Activated CD8-positive, alpha-beta memory T cell treated with anti-CD3 and anti-CD28 coated beads, Interleukin-2, amount 50 U/mL, for 24 hours (primary cell): ENCODE measurements around the gene SIM1.

Source experiments
- DNase-seq: peaks from one replicate; pipeline ENCODE4 v3.0.0-alpha.2; 2020; ENCODE audit errors: extremely low read depth

SIM1 gene

GRCh38 chr6:100457311-100457990, 7.3 kb downstream of the SIM1 start:
- DNase-seq = no peak

DNA sequence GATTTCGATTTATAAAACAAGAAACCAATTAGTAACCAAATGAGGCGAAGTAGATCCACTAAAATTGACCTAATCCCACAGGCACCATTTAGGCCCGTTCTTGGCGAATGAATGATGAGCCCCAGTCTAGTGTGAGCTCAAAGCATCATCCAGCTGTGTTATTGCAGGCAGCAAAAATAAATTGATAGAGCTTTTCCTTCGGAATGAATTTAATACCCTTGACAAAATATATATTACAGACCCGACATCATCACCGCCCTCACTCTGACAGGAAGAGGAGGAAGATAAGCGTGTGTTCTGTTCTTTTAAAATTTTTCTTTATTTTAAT, 7.8 kb downstream of the SIM1 start:
- DNase-seq = no peak

GRCh38 chr6:100456141-100456907, 8.4 kb downstream of the SIM1 start:
- no peak for DNase-seq

GRCh38 chr6:100455230-100456124, 9.2 kb downstream of the SIM1 start:
- DNase-seq = no peak

DNA sequence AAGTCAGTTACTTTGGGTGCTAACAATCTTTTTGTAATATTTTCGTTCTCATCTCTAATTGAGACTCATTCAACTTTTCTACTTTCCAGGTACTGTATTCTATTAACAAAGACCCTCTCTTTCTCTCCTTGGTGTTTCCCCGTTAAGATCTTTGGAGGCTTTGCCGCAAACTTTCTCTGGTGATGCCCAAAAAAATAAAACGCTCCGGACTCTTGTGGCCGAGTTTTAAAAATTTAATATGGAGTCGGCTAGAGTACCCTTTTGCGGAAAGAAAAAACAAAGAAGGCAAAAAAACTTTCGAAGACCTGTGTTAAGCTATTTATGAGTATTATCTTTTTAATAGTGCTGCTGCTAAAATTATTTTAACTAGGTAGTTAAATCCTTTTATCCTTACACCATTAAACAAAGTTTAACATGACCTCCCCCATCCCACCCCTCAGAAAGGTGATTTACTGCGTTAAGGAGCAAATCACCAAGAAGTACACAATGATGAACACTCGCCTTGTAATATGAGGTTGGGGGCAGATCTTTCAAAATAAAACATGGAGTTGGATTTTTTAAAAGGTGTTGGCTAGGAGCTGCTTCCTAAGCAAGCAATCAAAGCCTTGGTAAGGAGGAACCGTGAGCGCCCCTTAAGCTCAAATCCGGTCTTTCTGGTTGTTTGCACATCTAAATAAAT, 10.0 kb downstream of the SIM1 start:
- DNase-seq = no peak

DNA sequence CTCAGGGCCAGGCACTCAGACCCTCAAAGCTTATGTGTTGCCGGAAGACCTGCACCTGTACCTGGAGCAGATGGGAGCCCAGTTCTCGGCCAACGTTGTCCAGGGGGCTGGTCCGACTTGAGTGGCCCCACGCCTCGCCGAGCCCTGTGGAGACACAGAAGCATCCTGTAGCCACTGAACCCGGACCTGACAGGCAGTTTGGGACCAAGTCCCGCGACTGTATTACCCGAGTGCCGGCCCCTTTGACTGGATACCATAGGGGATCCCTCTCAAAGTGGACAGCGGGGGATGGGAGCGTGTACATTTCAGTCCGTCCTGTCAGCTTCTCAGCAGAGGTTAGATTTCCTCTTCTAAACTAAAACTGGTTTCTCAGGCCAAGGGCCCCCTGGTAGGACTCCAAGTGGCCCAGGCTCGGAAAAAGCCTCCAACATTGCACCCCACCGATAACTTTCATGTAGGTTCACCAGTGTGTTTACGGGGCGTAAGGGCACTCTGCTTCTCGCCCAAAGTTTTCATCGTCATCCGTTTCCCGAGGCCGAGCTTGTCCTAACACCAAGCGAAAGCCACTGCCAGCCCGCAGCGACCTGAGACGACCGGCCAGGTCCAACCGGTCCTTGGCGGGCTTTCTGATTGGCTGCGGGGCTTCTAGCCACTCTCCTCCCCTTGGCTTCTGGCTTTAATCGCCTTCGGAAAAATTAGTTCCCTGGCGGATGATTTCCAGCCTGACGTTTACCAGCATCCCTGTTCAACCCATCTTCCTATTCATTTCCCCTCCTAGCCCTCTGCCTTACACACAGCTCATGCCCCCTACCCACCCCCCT, 10.8 kb downstream of the SIM1 start:
- no peak for DNase-seq

GRCh38 chr6:100452998-100453397, 11.7 kb downstream of the SIM1 start:
- DNase-seq = no peak

- no peak for DNase-seq
Observed at GRCh38 chr6:100451577-100451976, 13.1 kb downstream of the SIM1 start.

GRCh38 chr6:100449239-100449691, 15.5 kb downstream of the SIM1 start:
- no peak for DNase-seq

- DNase-seq = no peak
Observed at GRCh38 chr6:100447900-100448748, 16.6 kb downstream of the SIM1 start.

- DNase-seq = no peak
Observed at GRCh38 chr6:100447081-100447899, 17.4 kb downstream of the SIM1 start.

DNA sequence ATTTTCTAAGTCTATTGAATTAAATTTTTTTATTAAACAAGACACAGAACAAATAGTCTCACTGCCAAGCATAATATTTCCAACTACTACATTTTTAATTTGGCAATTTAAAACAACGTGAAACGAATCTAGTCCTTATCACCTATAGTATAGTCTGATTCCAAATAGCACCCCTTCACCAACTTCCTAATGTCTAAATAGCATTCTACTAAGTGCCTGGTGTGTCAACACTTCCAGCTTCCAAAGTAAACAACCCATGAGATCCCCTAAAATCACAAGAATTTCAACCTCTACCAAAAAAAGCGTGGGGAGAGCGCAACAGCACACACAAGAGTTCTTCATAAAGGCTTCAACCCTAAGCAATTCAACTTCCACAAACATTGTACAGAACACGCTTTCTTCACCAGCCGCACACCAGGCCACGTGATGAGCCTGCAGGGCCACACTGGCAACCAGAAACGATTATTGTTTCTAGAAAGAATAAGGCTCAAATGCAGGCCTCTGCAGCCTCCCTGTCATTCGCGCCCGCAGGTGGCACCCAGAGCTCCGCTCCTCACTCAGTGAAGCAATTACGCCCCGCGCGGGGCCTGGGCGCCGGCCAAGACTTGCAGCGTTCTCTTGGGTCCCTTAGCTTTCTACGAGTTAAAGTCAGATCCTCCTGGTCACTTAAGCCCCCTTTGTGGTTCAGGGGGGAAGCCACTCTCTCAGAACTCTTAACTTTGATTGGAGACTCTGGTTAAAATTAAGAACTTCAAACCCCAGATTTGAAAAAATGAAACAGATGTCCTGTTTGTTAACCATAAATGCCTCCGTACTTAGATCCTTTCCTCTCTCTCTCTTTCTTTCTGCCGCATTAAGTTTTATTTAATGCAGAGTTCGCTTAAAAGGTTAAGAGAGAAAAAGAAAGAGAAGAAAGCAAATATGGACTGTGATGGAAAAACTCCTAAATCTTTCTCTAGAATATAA, 18.3 kb downstream of the SIM1 start:
- no peak for DNase-seq

DNA sequence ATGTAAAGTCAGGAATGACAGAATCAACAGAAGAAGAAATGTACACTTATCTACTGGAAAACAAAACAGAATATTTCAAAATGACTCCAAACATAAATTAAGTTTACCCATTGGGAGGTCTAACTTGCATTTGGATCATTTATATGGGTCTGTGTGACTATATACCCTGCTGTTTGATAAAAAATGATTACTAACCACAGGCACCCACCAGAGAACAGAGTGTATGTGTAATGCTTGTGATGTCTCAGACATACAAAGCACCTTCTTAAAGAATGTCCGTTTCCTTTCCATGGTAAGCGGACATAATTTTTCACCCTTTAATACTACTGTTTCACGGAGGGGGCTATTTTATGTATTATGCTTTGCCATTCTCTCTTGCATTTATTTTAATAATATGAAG, 19.2 kb downstream of the SIM1 start:
- DNase-seq = no peak

- no peak for DNase-seq
Observed at GRCh38 chr6:100440935-100441334, 23.8 kb downstream of the SIM1 start.

DNA sequence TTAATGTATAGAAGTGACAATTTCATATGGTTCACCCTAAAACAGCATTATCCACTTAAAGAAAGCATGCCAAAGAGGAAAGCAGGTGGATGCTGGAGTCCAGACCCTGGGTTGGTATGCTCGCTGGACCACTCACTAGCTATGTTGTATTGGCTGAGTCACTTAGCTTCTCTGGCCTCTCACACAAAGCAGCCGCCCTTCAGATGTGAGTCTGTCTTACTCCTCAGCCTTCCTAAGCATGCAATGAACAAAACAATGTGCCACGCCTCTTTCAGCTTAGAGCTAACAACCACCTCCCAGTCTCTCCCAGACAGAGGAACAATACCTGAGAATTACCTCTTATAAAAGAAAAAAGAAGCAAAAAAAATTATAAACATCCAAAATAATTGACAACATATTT, 29.4 kb downstream of the SIM1 start:
- no peak for DNase-seq

DNA sequence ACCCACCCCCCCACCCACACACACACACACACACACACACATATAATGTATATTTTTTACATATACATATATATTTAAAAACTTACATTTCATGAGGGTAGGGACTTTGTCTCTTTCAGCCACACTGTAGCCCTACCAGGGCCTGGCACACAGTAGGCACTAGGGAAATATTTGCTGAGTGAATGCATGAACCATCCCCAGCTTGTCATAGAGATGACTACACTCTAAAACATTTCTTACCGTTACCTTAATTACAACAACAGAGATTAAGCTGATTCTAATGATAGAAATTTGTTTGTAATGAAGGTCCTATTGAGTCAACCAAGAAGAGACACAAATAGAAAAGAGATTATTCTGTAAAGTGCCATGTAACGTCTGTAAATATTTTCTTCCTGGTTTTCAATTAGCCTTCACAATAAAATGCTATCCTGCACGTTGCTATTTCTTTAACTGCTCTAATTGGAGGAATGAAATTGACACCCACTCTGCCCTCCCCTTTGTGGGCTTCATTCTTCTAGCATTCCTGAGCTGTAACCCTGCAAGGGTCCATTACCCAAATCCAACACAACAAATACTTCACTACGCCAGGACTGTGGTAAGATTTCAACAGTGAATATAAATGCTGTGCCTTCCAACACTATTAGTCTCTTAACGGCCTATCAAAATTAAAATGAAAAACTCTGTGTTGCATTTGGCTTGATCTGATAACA, 30.8 kb downstream of the SIM1 start:
- DNase-seq = no peak

DNA sequence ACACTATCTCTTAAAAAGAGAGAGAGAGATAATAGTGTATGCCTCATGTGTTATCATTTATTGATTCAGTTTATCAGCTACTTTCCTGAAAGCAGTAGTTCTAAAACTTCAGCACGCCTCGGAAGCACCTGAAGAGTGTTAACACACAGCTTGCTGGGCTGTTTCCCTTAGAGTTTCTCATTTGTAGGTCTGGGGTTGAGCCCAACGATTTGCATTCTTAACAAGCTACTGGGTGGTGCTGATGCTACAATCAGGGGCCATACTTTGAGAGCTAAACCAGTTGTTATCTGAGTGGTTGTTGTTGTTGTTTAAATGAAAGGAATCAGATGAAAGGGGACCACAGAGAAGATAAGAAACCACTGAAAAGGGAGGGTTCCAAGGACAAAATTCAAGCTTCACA, 32.6 kb downstream of the SIM1 start:
- no peak for DNase-seq
